ENCODE data around the gene GAK. TPM values are rescaled to one million over a fixed set of nuclear protein-coding genes. Genes with fewer than 3 reads are reported as not detected.

The GAK gene
- total RNA-seq, 1 experiment from 2014 or later = 71.8 TPM

- no peak for DNase-seq (ENCODE audit: low spot score)
These were observed 42.0 kb downstream of the GAK start for GRCh38 chr4:890036-890695.

- no peak for DNase-seq (ENCODE audit: low spot score)
These were observed 42.6 kb downstream of the GAK start for GRCh38 chr4:889516-889915.

GRCh38 chr4:888029-888428, 44.1 kb downstream of the GAK start:
- no peak for DNase-seq (ENCODE audit: low spot score)

- DNase-seq (ENCODE audit: low spot score) = no peak
These were observed 44.9 kb downstream of the GAK start for GRCh38 chr4:887034-887763.

GRCh38 chr4:886244-886643, 45.9 kb downstream of the GAK start:
- DNase-seq (ENCODE audit: low spot score) = no peak

GRCh38 chr4:885353-885752, 46.8 kb downstream of the GAK start:
- no peak for DNase-seq (ENCODE audit: low spot score)

GRCh38 chr4:884896-885295, 47.2 kb downstream of the GAK start:
- DNase-seq (ENCODE audit: low spot score) = no peak

GRCh38 chr4:884259-884658, 47.9 kb downstream of the GAK start:
- no peak for DNase-seq (ENCODE audit: low spot score)

- no peak for DNase-seq (ENCODE audit: low spot score)
These were observed 48.6 kb downstream of the GAK start for GRCh38 chr4:883377-884095.

- DNase-seq (ENCODE audit: low spot score) = no peak
These were observed 49.5 kb downstream of the GAK start for GRCh38 chr4:882646-883045.

- no peak for DNase-seq (ENCODE audit: low spot score)
These were observed 50.4 kb downstream of the GAK start for GRCh38 chr4:881709-882108.

GRCh38 chr4:880684-881405, 51.3 kb downstream of the GAK start:
- DNase-seq (ENCODE audit: low spot score) = no peak

GRCh38 chr4:879729-880077, 52.4 kb downstream of the GAK start:
- DNase-seq (ENCODE audit: low spot score) = no peak

GRCh38 chr4:878796-879728, 53.1 kb downstream of the GAK start:
- no peak for DNase-seq (ENCODE audit: low spot score)

GRCh38 chr4:877502-877901, 54.6 kb downstream of the GAK start:
- no peak for DNase-seq (ENCODE audit: low spot score)

- no peak for DNase-seq (ENCODE audit: low spot score)
These were observed 55.3 kb downstream of the GAK start for GRCh38 chr4:876780-877179.

GRCh38 chr4:875818-876423, 56.2 kb downstream of the GAK start:
- DNase-seq (ENCODE audit: low spot score) = no peak

- no peak for DNase-seq (ENCODE audit: low spot score)
These were observed 56.9 kb downstream of the GAK start for GRCh38 chr4:874971-875817.

GRCh38 chr4:874056-874455, 58.1 kb downstream of the GAK start:
- no peak for DNase-seq (ENCODE audit: low spot score)
